Measurements from ENCODE around the gene FGFR3.
"Not testable (repeated sequence)": the region's sequence is repeated elsewhere in the genome, so short reads cannot be mapped to it uniquely, and the experiment has no call there.

Gene FGFR3

DNA sequence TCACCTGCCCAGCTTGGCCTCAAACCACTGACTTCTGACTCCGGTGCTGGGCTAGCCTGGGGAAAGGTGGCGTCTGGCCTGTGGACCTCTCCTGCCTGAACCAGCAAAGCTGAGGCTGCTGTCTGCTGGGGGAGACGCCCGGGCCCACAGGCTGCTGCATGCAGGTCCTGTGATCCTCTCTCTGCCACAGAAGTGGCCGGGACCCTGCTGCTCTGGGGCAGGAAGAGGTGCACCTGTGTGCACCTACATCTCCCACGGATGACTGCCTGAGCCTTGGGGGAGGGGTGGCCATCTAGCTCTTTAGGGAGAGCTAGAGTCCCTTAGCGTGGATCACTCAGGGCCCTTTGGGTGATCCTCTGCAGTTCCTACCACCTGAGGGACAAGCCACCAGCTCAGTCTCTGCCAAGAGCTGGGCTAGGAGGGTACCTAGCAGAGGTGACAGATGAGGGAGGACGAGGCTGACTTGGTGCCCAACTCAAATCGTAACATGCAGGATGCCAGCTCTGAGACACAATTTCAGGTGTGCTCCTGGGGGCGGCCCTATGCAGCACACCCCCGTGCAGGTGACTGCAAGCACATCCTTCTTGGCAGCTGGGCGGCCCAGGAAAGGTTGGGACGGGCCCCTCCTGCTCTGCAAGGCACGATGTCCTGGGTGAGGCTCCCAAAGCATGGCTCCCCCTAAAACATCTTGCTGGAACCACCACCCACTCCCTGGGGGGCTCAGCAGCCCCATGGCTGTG lies 40.4 kb downstream of the FGFR3 start:
- no peak for DNase-seq (ENCODE audit: low read depth)
- TF ChIP-seq, protein P1, sequence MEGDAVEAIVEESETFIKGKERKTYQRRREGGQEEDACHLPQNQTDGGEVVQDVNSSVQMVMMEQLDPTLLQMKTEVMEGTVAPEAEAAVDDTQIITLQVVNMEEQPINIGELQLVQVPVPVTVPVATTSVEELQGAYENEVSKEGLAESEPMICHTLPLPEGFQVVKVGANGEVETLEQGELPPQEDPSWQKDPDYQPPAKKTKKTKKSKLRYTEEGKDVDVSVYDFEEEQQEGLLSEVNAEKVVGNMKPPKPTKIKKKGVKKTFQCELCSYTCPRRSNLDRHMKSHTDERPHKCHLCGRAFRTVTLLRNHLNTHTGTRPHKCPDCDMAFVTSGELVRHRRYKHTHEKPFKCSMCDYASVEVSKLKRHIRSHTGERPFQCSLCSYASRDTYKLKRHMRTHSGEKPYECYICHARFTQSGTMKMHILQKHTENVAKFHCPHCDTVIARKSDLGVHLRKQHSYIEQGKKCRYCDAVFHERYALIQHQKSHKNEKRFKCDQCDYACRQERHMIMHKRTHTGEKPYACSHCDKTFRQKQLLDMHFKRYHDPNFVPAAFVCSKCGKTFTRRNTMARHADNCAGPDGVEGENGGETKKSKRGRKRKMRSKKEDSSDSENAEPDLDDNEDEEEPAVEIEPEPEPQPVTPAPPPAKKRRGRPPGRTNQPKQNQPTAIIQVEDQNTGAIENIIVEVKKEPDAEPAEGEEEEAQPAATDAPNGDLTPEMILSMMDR (IDR thresholded peaks at IDR 0.05; ENCODE audit: low read length, missing control alignments) = no peak
- no peak overlapping the region for H3K4me3 ChIP-seq (replicated peaks; ENCODE audit: low read depth, low read length)

DNA sequence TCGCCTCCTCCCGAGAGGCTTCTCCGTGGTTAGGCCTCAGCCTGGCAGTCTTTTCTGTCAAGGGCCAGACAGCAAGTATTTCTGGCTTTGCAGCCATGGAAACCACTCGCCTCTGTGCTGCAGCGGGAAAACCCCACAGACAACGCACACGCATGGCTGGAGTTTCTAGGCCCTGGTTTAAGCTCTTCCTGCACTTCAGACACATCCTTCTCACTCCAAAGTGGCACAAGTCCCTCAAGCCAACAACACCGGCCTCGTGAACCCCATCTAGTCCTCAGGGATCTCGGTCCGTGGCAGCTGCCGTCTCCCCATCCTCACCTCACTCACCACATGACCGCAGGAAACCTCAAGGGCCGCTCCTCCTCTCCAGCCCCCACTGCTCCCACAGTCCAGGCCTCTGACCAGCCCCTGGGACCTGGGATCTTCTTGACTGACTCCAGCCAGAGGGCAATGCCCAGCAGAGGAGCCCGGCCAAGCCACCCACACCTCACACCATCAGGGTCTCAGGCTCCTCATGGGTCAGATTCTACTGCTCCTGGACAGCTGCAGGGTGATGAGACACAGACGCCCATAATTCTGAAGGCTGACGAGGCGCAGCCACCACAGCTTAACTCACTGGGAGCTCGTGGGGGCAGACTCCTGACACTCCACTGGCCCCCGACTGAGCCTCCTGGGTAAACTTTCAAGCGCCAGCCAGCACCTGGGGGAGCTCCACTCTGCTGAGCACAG lies 41.1 kb downstream of the FGFR3 start:
- TF ChIP-seq, protein P1 (IDR thresholded peaks at IDR 0.05; ENCODE audit: low read length, missing control alignments) = no peak
- no peak for DNase-seq (ENCODE audit: low read depth)
- no peak overlapping the region for H3K4me3 ChIP-seq (replicated peaks; ENCODE audit: low read depth, low read length)

DNA sequence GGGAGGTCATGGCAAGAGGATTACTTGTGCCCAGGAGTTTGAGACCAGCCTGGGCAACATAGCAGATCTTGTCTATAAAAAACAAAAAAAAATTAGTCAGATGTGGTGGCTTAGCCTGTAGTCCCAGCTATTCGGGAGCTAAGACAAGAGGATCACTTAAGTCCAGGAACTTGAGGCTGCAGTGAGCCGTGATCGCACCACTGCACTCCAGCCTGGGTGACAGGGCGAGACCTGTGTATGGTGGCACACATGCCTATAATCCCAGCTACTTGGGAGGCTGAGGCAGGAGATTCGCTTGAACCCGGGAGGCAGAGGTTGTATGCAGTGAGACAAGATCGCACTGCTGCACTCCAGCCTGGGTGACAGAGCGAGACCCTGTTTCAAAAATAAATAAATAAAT lies 42.7 kb downstream of the FGFR3 start:
- not testable (repeated sequence) for DNase-seq (ENCODE audit: low read depth); H3K4me3 ChIP-seq (replicated peaks; ENCODE audit: low read depth, low read length)

DNA sequence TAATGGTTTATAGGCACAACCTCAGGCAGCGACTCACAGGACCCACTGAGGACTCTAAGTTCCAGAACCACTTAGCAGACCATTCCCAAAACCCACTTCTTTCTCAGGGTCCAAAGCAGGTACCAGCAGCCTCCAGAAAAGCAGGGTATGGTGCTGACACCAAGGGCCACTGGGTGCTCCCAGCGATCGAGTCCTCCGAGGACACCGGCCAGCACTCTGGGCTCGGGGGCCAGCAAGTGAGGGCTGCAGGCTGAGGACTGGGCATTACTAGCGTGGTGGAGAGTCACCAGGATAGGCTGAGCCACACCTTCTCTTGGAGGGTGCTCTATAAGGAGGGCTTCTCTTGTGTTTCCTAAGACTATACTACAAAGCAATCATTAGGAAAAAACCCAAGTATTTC lies 43.6 kb downstream of the FGFR3 start:
- no peak for DNase-seq (ENCODE audit: low read depth)
- no peak overlapping the region for H3K4me3 ChIP-seq (replicated peaks; ENCODE audit: low read depth, low read length)
- TF ChIP-seq, protein P1 (IDR thresholded peaks at IDR 0.05; ENCODE audit: low read length, missing control alignments) = no peak

DNA sequence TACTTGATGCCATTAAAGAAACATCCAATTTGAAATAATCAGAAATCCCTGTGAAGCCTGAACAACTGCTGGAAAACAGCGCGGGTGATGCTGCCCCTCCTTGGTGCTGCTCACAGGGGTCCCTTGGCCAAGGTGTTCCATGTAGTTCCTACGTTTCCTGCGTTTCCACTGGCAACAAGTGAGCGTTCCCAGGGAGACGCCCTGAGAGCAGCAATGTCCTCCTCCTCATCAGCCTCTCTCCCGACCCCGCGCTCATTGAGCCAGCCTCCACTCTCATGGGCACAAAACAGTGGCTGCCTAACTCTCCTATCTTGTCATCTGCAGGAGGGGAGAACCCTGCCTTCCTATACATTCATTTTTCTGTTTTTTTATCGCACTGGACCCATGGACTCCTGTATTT lies 44.0 kb downstream of the FGFR3 start:
- no peak for DNase-seq (ENCODE audit: low read depth)
- TF ChIP-seq, protein P1 (IDR thresholded peaks at IDR 0.05; ENCODE audit: low read length, missing control alignments) = no peak
- H3K4me3 ChIP-seq (replicated peaks; ENCODE audit: low read depth, low read length) = no peak overlapping the region

DNA sequence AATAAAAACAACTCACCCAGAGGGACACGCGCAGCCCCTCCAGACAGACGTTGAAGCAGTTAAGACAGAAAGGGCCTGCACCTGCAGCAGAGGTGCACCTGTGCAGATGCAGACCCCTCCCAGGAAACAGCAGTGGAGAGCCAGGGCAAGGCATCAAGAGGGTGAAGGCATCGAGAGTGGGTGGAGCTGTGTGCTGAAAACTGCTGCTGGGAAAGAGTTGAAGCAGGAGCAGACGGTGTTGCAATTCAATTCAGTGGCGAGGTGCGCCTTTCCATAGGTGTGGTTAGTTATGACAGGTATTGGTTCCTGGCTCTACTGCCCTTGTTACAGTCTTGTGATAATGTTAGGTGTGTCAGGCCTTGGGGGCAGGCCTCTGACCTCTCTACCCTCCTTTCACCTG lies 46.2 kb downstream of the FGFR3 start:
- H3K4me3 ChIP-seq (replicated peaks; ENCODE audit: low read depth, low read length) = no peak overlapping the region
- TF ChIP-seq, protein P1 (IDR thresholded peaks at IDR 0.05; ENCODE audit: low read length, missing control alignments) = no peak
- no peak for DNase-seq (ENCODE audit: low read depth)

DNA sequence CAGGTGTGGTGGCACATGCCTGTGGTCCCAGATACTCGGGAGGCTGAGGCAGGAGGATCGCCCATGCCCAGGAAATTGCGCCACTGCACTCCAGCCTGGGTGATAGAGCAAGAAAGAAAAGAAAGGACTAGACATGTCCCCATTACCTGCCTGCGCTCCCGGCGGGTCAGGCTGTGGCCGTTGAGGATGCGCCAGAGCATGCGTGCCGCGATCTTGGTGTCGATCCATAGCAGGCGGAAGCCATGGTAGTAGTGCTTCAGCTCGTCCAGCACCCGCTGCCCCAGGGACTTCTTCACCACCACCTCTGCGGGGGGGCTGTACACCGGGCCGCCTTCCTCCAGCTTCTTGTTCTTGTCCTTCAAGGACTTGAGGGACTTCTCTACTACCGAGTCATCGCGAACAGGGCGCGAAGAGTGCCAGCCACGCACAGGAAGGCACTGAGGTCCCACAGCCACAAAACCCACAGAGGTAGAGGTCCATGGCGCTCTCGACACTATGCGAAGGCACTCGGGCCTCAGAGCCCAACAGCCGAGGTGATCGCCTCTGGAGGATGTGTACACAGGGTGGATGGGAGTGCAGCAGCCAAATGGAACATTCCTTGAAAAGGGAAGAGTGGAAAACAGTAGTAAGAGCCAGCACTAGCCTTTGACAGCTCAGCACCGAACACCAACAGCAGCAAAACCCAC lies 48.3 kb downstream of the FGFR3 start:
- DNase-seq (ENCODE audit: low read depth) = no peak
- no peak overlapping the region for H3K4me3 ChIP-seq (replicated peaks; ENCODE audit: low read depth, low read length)
- TF ChIP-seq, protein P1 (IDR thresholded peaks at IDR 0.05; ENCODE audit: low read length, missing control alignments) = no peak
